Posterior cingulate gyrus (tissue), 11 donors: ENCODE data around the gene POU3F1.
A peak's percentile ranks its signal among the peaks of the same experiment; 100 is the strongest.

ENCODE experiments used
- DNase-seq, 10 donors: peaks; one replicate each; pipeline versions ENCODE4 v3.0.0 to v3.0.0-alpha.2; 2020 to 2021; ENCODE audit warnings: mixed read lengths in 3 of 10
- intact Hi-C: fragments of 100-400 bp; cut with DNase I; formaldehyde crosslinking; loops from one replicate; pipeline ENCODE4 v1.15.1; 2023

POU3F1 gene

DNA sequence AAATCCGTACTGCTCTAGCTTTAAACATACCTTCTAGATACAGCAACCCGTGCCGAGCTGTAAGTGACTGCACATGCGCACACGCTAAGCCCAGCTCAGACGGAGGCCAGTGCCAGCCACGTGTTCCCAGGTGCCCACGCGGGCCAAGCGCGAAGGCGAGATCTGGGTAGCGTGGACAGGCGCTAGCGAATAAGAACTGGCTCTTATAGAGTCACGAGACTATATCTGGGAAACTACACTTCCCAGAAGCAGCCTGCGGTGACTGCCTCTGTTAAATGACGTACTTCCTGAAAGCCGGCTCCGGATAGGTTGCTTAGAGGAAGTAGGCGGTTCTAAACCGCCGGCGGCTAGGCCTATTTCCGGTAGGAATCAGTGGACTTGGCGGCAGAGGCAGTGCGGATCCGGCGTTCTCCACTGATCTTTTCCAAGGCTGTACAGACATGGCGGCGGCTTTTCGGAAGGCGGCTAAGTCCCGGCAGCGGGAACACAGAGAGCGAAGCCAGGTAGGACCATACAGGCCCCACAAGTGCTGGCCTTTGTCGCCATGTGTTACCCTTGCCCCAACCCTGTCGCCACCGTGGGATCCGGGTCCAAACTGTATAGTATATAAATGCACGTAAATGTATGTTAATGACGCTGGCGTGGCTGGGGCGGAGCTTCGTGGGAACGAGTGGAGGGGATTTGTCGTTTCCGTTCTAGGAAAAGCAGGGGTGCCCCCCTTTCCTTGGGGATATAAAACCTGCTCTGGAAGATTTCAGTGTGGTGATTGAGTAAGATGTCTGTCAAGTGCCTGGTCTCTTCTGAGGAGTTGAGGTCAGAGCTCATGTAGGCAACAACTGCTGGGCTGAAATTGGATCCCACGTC lies 34.0 kb downstream of the POU3F1 start, which contains the start of gene UTP11:
Gene UTP11, plus strand, starts transcription at position 372 of the 864 bp plus-strand sequence. Its CDS starts 69 bp downstream, at position 441.
- intact Hi-C loops, result loop anchor here (2.0 kb wide), 1 partner anchor 66 kb away; the partner anchor contains the start of gene INPP5B

GRCh38 chr1:38009841-38010180 lies 36.8 kb downstream of the POU3F1 start:
- intact Hi-C loops, result no loop called here

More for the DNA sequence above, 34.0 kb downstream of the POU3F1 start, which contains the start of gene UTP11:
- DNase-seq, result peak; percentile 90 to 99 (median 95)

DNA sequence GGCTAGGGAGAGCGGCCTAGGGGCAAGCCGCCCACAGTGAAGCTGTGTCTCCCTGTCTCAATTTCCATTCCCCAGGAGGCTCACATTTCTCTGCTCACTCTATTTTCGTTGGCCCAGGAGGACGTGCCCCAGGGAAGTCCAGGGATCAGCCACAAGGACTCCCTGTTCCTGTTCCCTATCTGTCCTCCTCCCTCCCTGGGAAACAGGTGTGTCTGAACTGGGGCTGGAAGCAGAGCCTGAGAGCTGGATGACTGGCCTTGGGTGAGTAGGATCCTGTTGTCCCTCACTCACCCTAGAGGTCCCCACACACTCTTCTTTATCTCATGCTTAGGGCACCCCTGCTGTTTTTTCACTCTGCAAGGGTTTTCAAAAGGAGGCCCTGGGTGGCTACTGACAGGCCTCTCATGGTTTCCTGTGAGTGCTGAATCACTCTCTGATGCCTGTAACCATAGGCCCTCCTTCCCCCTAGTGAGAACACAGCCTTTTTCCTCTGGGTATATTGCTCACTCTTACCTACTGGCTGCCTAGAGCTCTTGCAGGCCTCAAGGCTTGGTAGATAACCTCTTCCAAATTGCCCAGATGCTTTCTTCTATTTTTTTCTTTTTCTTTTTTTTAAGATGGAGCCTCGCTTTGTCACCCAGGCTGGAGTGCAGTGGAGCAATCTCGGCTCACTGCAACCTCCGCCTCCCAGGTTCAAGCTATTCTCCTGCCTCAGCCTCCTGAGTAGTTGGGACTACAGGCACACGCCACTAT lies 37.3 kb downstream of the POU3F1 start:
- intact Hi-C loops, result no loop called here
- peak in 1 of 10 donors; percentile 34 for DNase-seq

More at GRCh38 chr1:38009841-38010180, 36.8 kb downstream of the POU3F1 start:
- peak in 1 of 10 donors; percentile 22 for DNase-seq

DNA sequence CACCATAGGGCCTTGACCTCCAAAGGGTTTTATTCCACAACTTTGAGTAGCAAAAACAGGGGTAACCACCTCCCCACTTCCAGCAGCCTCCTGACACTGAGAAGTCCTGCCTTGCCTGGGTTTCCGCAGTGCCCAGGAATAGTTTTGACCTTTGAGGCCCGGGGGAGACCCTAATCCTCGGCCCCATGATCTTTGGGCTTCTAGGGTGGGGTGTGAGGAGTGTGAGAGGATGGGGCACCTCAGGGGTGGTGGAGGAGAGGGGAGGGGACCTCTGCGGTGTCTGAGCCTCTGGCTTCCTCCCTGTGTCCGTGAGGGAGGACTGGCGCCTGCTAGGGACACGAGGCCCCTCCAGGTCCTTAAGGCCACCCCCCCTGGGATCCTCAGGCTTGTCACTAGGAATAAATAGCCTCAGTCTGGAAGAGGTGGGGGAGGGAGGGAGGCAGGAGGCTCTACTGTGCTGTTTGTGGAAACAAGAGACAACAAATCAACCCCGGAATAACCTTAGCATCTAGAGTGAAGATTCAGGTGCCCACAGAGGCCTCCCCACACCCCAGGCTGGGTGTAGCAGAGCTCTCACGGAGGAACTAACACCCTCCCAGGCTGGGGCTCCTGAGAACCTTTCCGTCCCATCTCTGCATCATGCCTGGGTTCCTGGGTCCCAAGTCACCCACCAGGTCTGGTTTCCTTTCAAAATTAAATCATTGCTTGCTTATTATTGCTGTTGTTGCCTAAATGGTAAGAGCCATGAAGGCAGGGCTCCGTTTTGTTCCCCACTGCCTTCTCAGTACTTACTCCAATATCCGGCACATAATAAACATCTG lies 40.4 kb downstream of the POU3F1 start:
- DNase-seq, result no peak
- intact Hi-C loops, result no loop called here

- DNase-seq, result peak in 1 of 10 donors; percentile 28
- intact Hi-C loops, result no loop called here
Measured at GRCh38 chr1:38005195-38006007, 41.2 kb downstream of the POU3F1 start, which contains the start of gene FHL3. Gene FHL3, minus strand, starts transcription at chr1:38005514. Its CDS starts 6,102 bp downstream, at chr1:37999412.

GRCh38 chr1:38004284-38005108 lies 42.1 kb downstream of the POU3F1 start:
- intact Hi-C loops, result no loop called here

GRCh38 chr1:38003261-38004250 lies 43.0 kb downstream of the POU3F1 start:
- intact Hi-C loops, result no loop called here
- DNase-seq, result no peak

More at GRCh38 chr1:38004284-38005108, 42.1 kb downstream of the POU3F1 start:
- no peak for DNase-seq

GRCh38 chr1:38000529-38001455 lies 45.8 kb downstream of the POU3F1 start:
- DNase-seq, result no peak

GRCh38 chr1:38000233-38000528 lies 46.4 kb downstream of the POU3F1 start:
- intact Hi-C loops, result no loop called here

More at GRCh38 chr1:38000529-38001455, 45.8 kb downstream of the POU3F1 start:
- intact Hi-C loops, result no loop called here

DNA sequence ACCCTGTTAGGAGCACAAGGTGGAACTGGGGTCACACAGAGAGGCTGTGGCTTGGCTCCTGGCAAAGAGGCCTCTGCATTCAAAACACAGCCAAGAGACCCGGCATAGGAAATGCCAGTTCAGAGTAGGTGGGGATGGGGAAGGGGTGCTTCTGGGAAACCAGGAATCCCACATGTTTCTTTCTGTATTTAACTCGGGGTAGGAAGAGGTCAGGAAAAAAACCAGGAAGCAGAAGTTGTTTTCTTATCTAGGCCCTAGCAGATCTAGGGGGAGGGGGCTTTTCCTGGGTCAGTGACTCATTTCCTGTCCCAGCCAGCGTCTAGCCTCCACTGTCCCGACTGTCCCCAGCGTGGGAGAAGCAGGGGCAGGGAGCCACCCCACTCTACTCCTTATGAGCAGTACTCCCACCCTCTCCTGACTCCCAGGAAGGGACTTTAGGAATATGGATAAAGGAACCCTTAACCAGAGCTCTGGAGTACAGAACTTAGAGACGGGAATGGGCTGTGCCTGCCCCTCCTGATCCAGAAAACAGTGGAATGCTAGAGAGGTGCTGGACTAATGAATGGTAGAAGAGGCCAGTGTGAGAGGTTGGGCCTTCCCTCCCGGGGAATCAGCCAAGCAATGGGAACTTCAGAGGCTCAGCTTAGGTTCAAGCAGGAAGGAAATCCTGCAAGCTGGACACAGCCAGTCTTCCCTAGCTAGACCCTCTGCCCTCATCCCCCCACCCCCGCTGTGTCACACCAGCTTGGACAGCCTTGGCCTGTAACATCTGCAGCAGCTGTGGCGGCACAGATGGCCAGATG lies 47.0 kb downstream of the POU3F1 start:
- no peak for DNase-seq
- intact Hi-C loops, result no loop called here

More at GRCh38 chr1:38000233-38000528, 46.4 kb downstream of the POU3F1 start:
- no peak for DNase-seq

- DNase-seq, result no peak
- intact Hi-C loops, result no loop called here
Measured at GRCh38 chr1:37998913-37999429, 47.6 kb downstream of the POU3F1 start.

DNA sequence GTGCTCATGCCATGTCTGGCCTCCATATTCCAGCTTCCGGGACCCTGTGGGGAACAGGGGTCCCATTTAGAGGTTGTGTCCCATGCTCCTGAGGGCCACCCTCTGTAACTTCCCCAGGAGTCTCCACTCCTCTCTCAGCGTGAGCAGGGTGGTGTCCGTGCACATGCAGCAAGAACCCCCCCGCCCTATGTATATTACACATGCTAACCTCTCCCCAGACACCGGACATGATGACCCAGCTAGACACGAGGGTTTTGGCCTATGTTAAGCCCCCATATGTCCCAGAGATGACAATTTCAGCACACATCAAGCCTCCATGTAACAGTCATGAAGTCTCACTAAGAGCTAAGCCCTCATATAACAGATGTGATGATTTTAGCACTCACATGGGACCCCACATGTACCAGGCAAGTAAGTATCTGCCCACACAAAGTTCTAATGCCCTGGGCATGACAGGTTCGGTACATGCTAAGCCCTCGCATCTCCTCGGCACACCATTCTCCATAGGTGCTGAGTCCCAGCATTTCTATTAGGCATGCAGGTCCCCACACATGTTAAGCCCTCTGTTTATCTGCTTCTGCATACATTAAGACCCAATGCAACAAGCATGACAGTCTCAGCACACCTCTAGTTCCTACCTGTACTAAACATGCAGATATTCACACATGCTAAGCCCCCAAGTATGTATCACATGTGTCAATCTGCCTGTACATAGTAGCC lies 48.3 kb downstream of the POU3F1 start:
- intact Hi-C loops, result no loop called here
- DNase-seq, result no peak

DNA sequence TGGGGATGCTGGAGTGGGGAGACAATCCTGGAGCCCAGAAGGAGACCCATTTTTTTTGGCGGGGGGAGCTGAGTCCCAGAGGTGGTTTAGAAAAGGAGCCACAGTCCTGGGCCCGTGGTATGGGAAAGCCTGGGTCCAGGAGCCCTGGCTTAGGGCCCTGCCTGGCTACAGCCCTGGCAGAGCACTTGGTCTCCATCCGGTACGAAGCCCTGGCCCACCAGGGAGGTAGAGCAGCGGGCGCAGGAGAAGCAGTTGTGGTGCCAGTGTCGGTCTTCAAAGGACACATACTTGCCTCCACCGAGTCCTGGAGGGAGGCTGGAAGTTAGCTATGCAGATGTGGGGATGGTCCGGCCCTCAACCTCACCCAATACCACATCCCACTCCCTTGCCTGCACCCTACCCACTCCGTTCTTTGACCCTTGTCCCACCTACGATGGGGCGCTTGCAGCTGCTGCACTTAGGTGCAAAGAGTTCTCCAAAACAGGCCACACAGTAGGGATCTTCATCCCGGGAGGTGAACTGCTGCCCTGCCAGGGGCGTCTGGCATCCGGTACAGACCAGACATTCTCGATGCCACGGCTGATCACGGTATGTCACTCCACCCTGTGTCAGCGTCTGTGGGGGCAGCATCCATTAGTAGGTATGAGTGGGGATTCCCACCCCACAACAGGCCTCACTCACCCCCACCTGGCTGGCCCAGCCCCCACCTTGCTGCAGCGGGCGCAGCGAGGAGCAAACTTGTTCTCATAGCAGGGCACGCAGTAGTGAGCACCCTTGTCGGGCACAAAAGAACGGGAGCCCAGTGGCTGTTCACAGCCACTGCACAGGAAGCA lies 49.1 kb downstream of the POU3F1 start:
- DNase-seq, result no peak
- intact Hi-C loops, result no loop called here
